Endothelial cell of umbilical vein (primary cell): ENCODE data around the gene CYP2S1. TPM values are rescaled to one million over a fixed set of nuclear protein-coding genes. Genes with fewer than 3 reads are reported as not detected.

Experiments
- BruUV-seq: library from RNA; stranded (reverse); fragments of 400-500 nt; replicated peaks from 2 replicates; lab custom pipeline; 2021; lab: Mats Ljungman, UMichigan
- CTCF ChIA-PET: fragments of 300-600, 350-600 bp; sonication (Branson Sonifier 250); formaldehyde crosslinking; loops from one replicate; lab custom pipeline; 2021; ENCODE audit warnings: antibody characterized with exemption, inconsistent platforms; lab: Charles Lee
- POLR2A ChIA-PET: fragments of 300-600, 350-600 bp; sonication (Branson Sonifier 250); formaldehyde crosslinking; loops from one replicate; lab custom pipeline; 2021; ENCODE audit warnings: antibody characterized with exemption, inconsistent platforms; lab: Charles Lee
- DNase-seq: peaks from one replicate; pipeline ENCODE4 v3.0.0-alpha.2; 2011; ENCODE audit warnings: low read depth, low spot score
- FAIRE-seq: peaks from 2 replicates; lab custom pipeline; 2011; peaks lifted over from hg19 to GRCh38; lab: Jason Lieb, UNC
- H2AFZ ChIP-seq: 2 replicates; pipeline ENCODE4 v1.6.0; 2012; ENCODE audit warnings: low read depth, low read length, control low read depth, inconsistent platforms
- H3K27ac ChIP-seq: 2 replicates; pipeline ENCODE4 v1.5.1; 2011; ENCODE audit warnings: low read depth, mild to moderate bottlenecking, control low read depth, low read length, moderate library complexity; ENCODE audit not compliant: insufficient read depth
- H3K27me3 ChIP-seq, 2 experiments: 2 replicates each; pipeline versions ENCODE4 v1.6.0 to v1.6.1; 2011; ENCODE audit warnings: low read length in 2 of 2, mixed read lengths in 1 of 2; ENCODE audit not compliant: control insufficient read depth in 2 of 2, insufficient read depth in 2 of 2
- H3K36me3 ChIP-seq, 2 experiments: 2 replicates in 1 of 2; 3 replicates in 1 of 2; pipeline ENCODE4 v1.5.1; 2011; ENCODE audit warnings: low read length in 2 of 2, mild to moderate bottlenecking in 1 of 2, moderate library complexity in 1 of 2; ENCODE audit not compliant: control insufficient read depth in 2 of 2, insufficient read depth in 2 of 2; ENCODE audit errors: extremely low read depth in 1 of 2
- H3K4me1 ChIP-seq: 3 replicates; pipeline ENCODE4 v1.5.1; 2011; ENCODE audit warnings: mild to moderate bottlenecking, low read length; ENCODE audit not compliant: control insufficient read depth, insufficient read depth; ENCODE audit errors: extremely low read depth
- H3K4me2 ChIP-seq: 2 replicates; pipeline ENCODE4 v1.6.1; 2011; ENCODE audit warnings: low read length, control low read depth, mixed read lengths; ENCODE audit not compliant: insufficient read depth
- H3K4me3 ChIP-seq, 3 experiments: fragments of 200-600 bp in 1 of 3; sonication (generic), shearing (Covaris generic) in 1 of 3; replicated peaks in 1 of 3; 2 replicates each; pipeline ENCODE4 v1.5.1; 2011 to 2016; ENCODE audit warnings: control low read depth in 3 of 3, low read length in 3 of 3, mild to moderate bottlenecking in 2 of 3, inconsistent platforms in 1 of 3, low read depth in 1 of 3, moderate library complexity in 1 of 3; ENCODE audit not compliant: insufficient read depth in 1 of 3
- H3K79me2 ChIP-seq: 2 replicates; pipeline ENCODE4 v1.6.0; 2012; ENCODE audit warnings: low read length, inconsistent platforms; ENCODE audit not compliant: control insufficient read depth, insufficient read depth
- H3K9ac ChIP-seq: replicated peaks from 2 replicates; pipeline ENCODE3; 2011; ENCODE audit warnings: low read length, control low read depth; ENCODE audit not compliant: insufficient read depth; ENCODE audit errors: extremely low read depth
- H3K9me1 ChIP-seq: replicated peaks from 3 replicates; pipeline ENCODE4 v1.6.0; 2011; ENCODE audit warnings: mild to moderate bottlenecking, low read length; ENCODE audit not compliant: control insufficient read depth, insufficient read depth; ENCODE audit errors: extremely low read depth
- H3K9me3 ChIP-seq: replicated peaks from 2 replicates; pipeline ENCODE4 v1.5.1; 2012; ENCODE audit warnings: low read length, inconsistent platforms; ENCODE audit not compliant: control insufficient read depth, insufficient read depth
- H4K20me1 ChIP-seq: replicated peaks from 2 replicates; pipeline ENCODE3; 2011; ENCODE audit warnings: mild to moderate bottlenecking, low read length; ENCODE audit not compliant: control insufficient read depth, insufficient read depth; ENCODE audit errors: extremely low read depth
- EZH2 ChIP-seq: IDR thresholded peaks from 2 replicates; pipeline ENCODE4 v1.6.1; 2012; ENCODE audit warnings: borderline replicate concordance, low read depth, mild to moderate bottlenecking, moderate library complexity, low read length, inconsistent platforms; ENCODE audit not compliant: severe bottlenecking
- FOS ChIP-seq: IDR thresholded peaks from 2 replicates; pipeline ENCODE4 v1.6.1; 2011; ENCODE audit warnings: mild to moderate bottlenecking, low read length, moderate library complexity, borderline replicate concordance; ENCODE audit not compliant: insufficient read depth
- GATA2 ChIP-seq: IDR thresholded peaks from 2 replicates; pipeline ENCODE4 v1.7.0; 2011; ENCODE audit warnings: low read depth, mild to moderate bottlenecking, moderate library complexity, mixed read lengths, low read length; ENCODE audit not compliant: insufficient read length, insufficient read depth
- JUN ChIP-seq: IDR thresholded peaks from 2 replicates; pipeline ENCODE4 v1.6.1; 2011; ENCODE audit warnings: borderline replicate concordance, low read depth; ENCODE audit not compliant: insufficient read length, insufficient read depth
- MAX ChIP-seq: IDR thresholded peaks from 2 replicates; pipeline ENCODE4 v1.6.1; 2011; ENCODE audit not compliant: insufficient read depth, insufficient read length
- MYC ChIP-seq: IDR thresholded peaks from one replicate; pipeline ENCODE4 v1.6.1; 2011; ENCODE audit warnings: mild to moderate bottlenecking, low read depth, low read length
- POLR2A ChIP-seq: IDR thresholded peaks from 2 replicates; pipeline ENCODE4 v1.6.1; 2012; ENCODE audit warnings: low read depth, mild to moderate bottlenecking, control low read depth, low read length
- POLR2AphosphoS5 ChIP-seq: IDR thresholded peaks from 2 replicates; pipeline ENCODE4 v1.6.1; 2012; ENCODE audit warnings: low read depth, mild to moderate bottlenecking, control low read depth, low read length, moderate library complexity; ENCODE audit not compliant: insufficient read depth
- dilution Hi-C: fragments of 300-500 bp; cut with MboI; formaldehyde crosslinking; loops from one replicate; pipeline ENCODE4 v1.15.0; 2019; ENCODE audit warnings: low sequenced_read_pairs; ENCODE audit not compliant: extremely low pct_ligation_motif_present
- intact Hi-C: fragments of 100-400 bp; cut with micrococcal nuclease; formaldehyde crosslinking; loops from one replicate; pipeline ENCODE4 v1.10.0; 2022
- polyA plus RNA-seq, 4 experiments: library from polyadenylated mRNA; depleted of rRNA in 3 of 4; stranded (reverse) in 3 of 4; unstranded in 1 of 4; fragments of >200 nt; gene quantifications; 2 replicates each; pipeline versions ENCODE4 v1.2.1 to v1.2.3, GENCODE V29; 2011 to 2012; ENCODE audit warnings: missing spikeins in 1 of 4
- total RNA-seq: library from RNA; stranded (reverse); gene quantifications from 2 replicates; pipeline ENCODE4 v1.2.3, GENCODE V29; 2021
- TF ChIP-seq, protein P1 (sequence below), 2 donors: IDR thresholded peaks; 1 replicate in 1 of 2; 2 replicates in 1 of 2; pipeline ENCODE4 v1.5.1; 2011; ENCODE audit warnings: low read length in 2 of 2, mild to moderate bottlenecking in 2 of 2, moderate library complexity in 2 of 2, control low read depth in 1 of 2, inconsistent platforms in 1 of 2, low read depth in 1 of 2; ENCODE audit not compliant: insufficient read depth in 1 of 2; ENCODE audit errors: extremely low read depth in 1 of 2

The CYP2S1 gene
- total and polyA plus RNA-seq, 2 donors (not counting 3 experiments of a cell fraction or from before 2014, with no cell fraction given): 0.98 to 4.5 TPM

- ChIA-PET POLR2A (no interaction called here), CTCF (interaction anchor here (1.8 to 3.9 kb wide), 2 partner anchors 16 to 42 kb away, joined by 9 to 14 read pairs; no protein-coding TSS in a partner anchor)
- Histone ChIP-seq H3K9ac (no peak overlapping the region), H3K9me3 (no peaks in the 10 kb centered on the region), H4K20me1 (no peaks in the 10 kb centered on the region), H2AFZ (no peak overlapping the region), H3K27me3 (no peaks in the 10 kb centered on the region), H3K9me1 (no peaks in the 10 kb centered on the region), H3K4me3 (no peak overlapping the region), H3K4me1 (no peaks in the 10 kb centered on the region), H3K4me2 (no peak overlapping the region), H3K27ac (no peak overlapping the region), H3K79me2 (peaks cover 11% of the 10 kb centered on the region), H3K36me3 (peaks cover 31 to 36% of the 10 kb centered on the region in 2 experiments)
- TF ChIP-seq GATA2 (no peak), EZH2 (no peak), POLR2A (no peak), JUN (peak; percentile 8)
- TF ChIP-seq, protein P1, sequence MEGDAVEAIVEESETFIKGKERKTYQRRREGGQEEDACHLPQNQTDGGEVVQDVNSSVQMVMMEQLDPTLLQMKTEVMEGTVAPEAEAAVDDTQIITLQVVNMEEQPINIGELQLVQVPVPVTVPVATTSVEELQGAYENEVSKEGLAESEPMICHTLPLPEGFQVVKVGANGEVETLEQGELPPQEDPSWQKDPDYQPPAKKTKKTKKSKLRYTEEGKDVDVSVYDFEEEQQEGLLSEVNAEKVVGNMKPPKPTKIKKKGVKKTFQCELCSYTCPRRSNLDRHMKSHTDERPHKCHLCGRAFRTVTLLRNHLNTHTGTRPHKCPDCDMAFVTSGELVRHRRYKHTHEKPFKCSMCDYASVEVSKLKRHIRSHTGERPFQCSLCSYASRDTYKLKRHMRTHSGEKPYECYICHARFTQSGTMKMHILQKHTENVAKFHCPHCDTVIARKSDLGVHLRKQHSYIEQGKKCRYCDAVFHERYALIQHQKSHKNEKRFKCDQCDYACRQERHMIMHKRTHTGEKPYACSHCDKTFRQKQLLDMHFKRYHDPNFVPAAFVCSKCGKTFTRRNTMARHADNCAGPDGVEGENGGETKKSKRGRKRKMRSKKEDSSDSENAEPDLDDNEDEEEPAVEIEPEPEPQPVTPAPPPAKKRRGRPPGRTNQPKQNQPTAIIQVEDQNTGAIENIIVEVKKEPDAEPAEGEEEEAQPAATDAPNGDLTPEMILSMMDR (IDR thresholded peaks at IDR 0.05; ENCODE audit: extremely low read depth in 1 of 2, insufficient read depth in 1 of 2, low read depth in 1 of 2, low read length in 2 of 2): no peak
- BruUV-seq: no TSS peak
- no peak for FAIRE-seq
- DNase-seq: no peak
- dilution Hi-C loops: no loop called here
- intact Hi-C loops: no loop called here
Measured at GRCh38 chr19:41245843-41246242, 52.8 kb downstream of the CYP2S1 start.

GRCh38 chr19:41248895-41249294, 55.9 kb downstream of the CYP2S1 start:
- BruUV-seq: no TSS peak
- ChIA-PET CTCF (interaction anchor here (0.8 to 3.9 kb wide), 5 partner anchors 10 to 45 kb away, joined by 3 to 14 read pairs (median 7); partner anchors contain the start of gene HNRNPUL1), POLR2A (no interaction called here)
- no peak overlapping the region for H2AFZ ChIP-seq
- H3K4me1 ChIP-seq: no peaks in the 10 kb centered on the region
- H3K9me3 ChIP-seq: no peaks in the 10 kb centered on the region
- no peak overlapping the region for H3K9ac ChIP-seq
- intact Hi-C loops: no loop called here
- peaks cover 19 to 37% of the 10 kb centered on the region in 2 experiments for H3K36me3 ChIP-seq
- H3K4me3 ChIP-seq: no peak overlapping the region
- FAIRE-seq: no peak
- no peak for DNase-seq
- H3K27me3 ChIP-seq: no peaks in the 10 kb centered on the region
- H3K79me2 ChIP-seq: peaks cover 4% of the 10 kb centered on the region
- H3K27ac ChIP-seq: no peak overlapping the region
- dilution Hi-C loops: no loop called here
- no peak overlapping the region for H3K4me2 ChIP-seq
- H3K9me1 ChIP-seq: no peaks in the 10 kb centered on the region
- no peaks in the 10 kb centered on the region for H4K20me1 ChIP-seq
- TF ChIP-seq POLR2AphosphoS5: no peak
- TF ChIP-seq EZH2: no peak
- TF ChIP-seq MAX: no peak
- TF ChIP-seq FOS: no peak
- TF ChIP-seq POLR2A: no peak
- TF ChIP-seq GATA2: no peak
- TF ChIP-seq, protein P1 (IDR thresholded peaks at IDR 0.05; ENCODE audit: extremely low read depth in 1 of 2, insufficient read depth in 1 of 2, low read depth in 1 of 2, low read length in 2 of 2): no peak
- TF ChIP-seq MYC: no peak
- no peak for TF ChIP-seq JUN
